Common myeloid progenitor, CD34-positive (primary cell): ENCODE measurements around the gene MYRIP.
"Not testable (repeated sequence)": the region's sequence is repeated elsewhere in the genome, so short reads cannot be mapped to it uniquely, and the experiment has no call there.

ENCODE experiments used
- CTCF ChIA-PET: fragments of 350-600 bp; sonication (Branson Sonifier 250); formaldehyde crosslinking; loops from one replicate; lab custom pipeline; 2021; ENCODE audit warnings: antibody characterized with exemption; lab: Charles Lee
- POLR2A ChIA-PET: fragments of 350-600 bp; sonication (Branson Sonifier 250); formaldehyde crosslinking; loops from one replicate; lab custom pipeline; 2021; ENCODE audit warnings: antibody characterized with exemption; lab: Charles Lee
- DNase-seq, 3 donors: peaks; one replicate each; pipeline versions ENCODE4 v3.0.0 to v3.0.0-alpha.2; 2013
- H3K27ac ChIP-seq, 2 experiments: 1 replicate in 1 of 2; 2 replicates in 1 of 2; pipeline ENCODE4 v1.7.0; 2013; ENCODE audit warnings: inconsistent platforms in 2 of 2, low read length in 2 of 2, mild to moderate bottlenecking in 2 of 2, low read depth in 1 of 2, moderate library complexity in 1 of 2; ENCODE audit not compliant: severe bottlenecking in 2 of 2, insufficient read depth in 1 of 2, poor library complexity in 1 of 2
- H3K27me3 ChIP-seq, 5 experiments: replicated peaks in 2 of 5; 1 replicate in 3 of 5; 2 replicates in 2 of 5; pipeline versions ENCODE4 v1.6.1 to v1.7.0; 2013; ENCODE audit warnings: low read length in 4 of 5, mild to moderate bottlenecking in 2 of 5, moderate library complexity in 2 of 5, inconsistent platforms in 1 of 5; ENCODE audit not compliant: insufficient read depth in 5 of 5, control insufficient read depth in 4 of 5
- H3K36me3 ChIP-seq, 4 experiments: 1 replicate in 2 of 4; 2 replicates in 2 of 4; pipeline versions ENCODE4 v1.6.1 to v1.7.0; 2013; ENCODE audit warnings: low read length in 3 of 4, control low read depth in 1 of 4, mild to moderate bottlenecking in 1 of 4; ENCODE audit not compliant: control insufficient read depth in 4 of 4, insufficient read depth in 4 of 4
- H3K4me1 ChIP-seq, 4 experiments: 1 replicate in 3 of 4; 2 replicates in 1 of 4; pipeline versions ENCODE4 v1.6.1 to v1.7.1; 2013; ENCODE audit warnings: low read length in 3 of 4, mild to moderate bottlenecking in 3 of 4, control low read depth in 1 of 4, inconsistent platforms in 1 of 4, moderate library complexity in 1 of 4; ENCODE audit not compliant: control insufficient read depth in 4 of 4, insufficient read depth in 4 of 4; ENCODE audit errors: control extremely low read depth in 1 of 4
- H3K4me3 ChIP-seq, 7 experiments: 1 replicate in 4 of 7; 2 replicates in 3 of 7; pipeline versions ENCODE4 v1.5.1 to v1.7.0; 2013; ENCODE audit warnings: mild to moderate bottlenecking in 7 of 7, low read length in 6 of 7, moderate library complexity in 6 of 7, inconsistent platforms in 2 of 7, low read depth in 2 of 7, control low read depth in 1 of 7; ENCODE audit not compliant: insufficient read depth in 4 of 7, control insufficient read depth in 1 of 7; ENCODE audit errors: extremely low read depth in 1 of 7
- H3K9me3 ChIP-seq, 5 experiments: 1 replicate in 4 of 5; 2 replicates in 1 of 5; pipeline versions ENCODE4 v1.6.1 to v1.7.1; 2013; ENCODE audit warnings: low read length in 4 of 5, mild to moderate bottlenecking in 2 of 5, inconsistent platforms in 1 of 5, low read depth in 1 of 5, moderate library complexity in 1 of 5; ENCODE audit not compliant: control insufficient read depth in 4 of 5, insufficient read depth in 2 of 5; ENCODE audit errors: control extremely low read depth in 1 of 5
- WGBS: methylation state at CpG from one replicate; pipeline ENCODE4 v1.1.5; 2013; ENCODE audit not compliant: insufficient coverage; 5-methylcytosine and 5-hydroxymethylcytosine counted together

Gene MYRIP

DNA sequence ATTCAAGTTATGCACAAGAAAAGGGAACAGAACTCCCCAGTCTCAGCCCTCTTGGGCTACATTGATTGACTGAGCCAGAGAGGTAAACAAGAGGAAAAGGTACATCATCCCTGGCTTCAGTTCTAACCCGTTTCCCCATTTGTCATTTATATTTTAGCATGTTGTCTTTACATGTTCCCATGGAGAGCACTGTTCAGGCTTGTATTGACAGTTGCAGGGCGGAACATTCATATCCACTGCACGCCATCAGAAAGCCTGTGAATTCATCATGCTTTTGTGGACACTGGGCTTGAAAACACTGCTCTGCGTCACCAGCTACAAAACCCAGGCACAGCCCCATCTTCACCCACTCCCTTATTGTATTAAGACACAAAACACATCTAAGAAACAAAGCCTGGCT, 259.2 kb downstream of the MYRIP start:
- Histone ChIP-seq H3K4me3 (no peak overlapping the region), H3K27me3 (peaks cover 0 to 6% (median 0%) of the 10 kb centered on the region in 5 experiments), H3K27ac (no peak overlapping the region), H3K4me1 (no peaks in the 10 kb centered on the region), H3K36me3 (no peaks in the 10 kb centered on the region), H3K9me3 (no peaks in the 10 kb centered on the region)
- CTCF ChIA-PET = interaction anchor here (0.7 kb wide), 1 partner anchor 13 kb away, joined by 3 read pairs; no protein-coding TSS in a partner anchor
- no peak for DNase-seq
- WGBS = 100% methylated on average over 2 of the region's 4 CpGs
- POLR2A ChIA-PET = interaction anchor here (0.8 kb wide), 1 partner anchor 1262 kb away, joined by 3 read pairs; no protein-coding TSS in a partner anchor

DNA sequence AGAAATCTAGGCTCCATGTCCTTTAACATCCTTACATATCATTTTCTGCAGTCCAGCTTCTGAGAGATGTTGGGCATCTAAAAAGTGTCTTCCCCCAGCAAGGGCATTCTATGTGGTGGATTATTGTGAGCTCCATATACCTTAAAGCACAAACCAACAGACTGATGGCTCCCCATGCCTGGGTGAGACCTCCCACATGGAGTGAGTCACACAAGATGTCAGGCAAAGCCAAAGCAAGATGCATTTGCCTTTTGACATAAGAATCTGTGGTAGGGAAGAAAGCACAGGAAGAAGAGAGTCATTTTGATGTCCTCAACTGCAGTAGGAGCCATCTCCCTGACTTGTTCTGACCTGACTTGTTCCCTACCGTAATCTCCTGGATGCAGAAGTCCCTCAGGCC, 261.4 kb downstream of the MYRIP start:
- no peaks in the 10 kb centered on the region for H3K4me1 ChIP-seq
- no peaks in the 10 kb centered on the region for H3K36me3 ChIP-seq
- WGBS = 100% methylated on average over 1 of the region's 1 CpG
- peaks cover 0 to 6% (median 0%) of the 10 kb centered on the region in 5 experiments for H3K27me3 ChIP-seq
- no peak overlapping the region for H3K4me3 ChIP-seq
- ChIA-PET POLR2A (no interaction called here), CTCF (no interaction called here)
- no peak for DNase-seq
- no peak overlapping the region for H3K27ac ChIP-seq
- no peaks in the 10 kb centered on the region for H3K9me3 ChIP-seq

DNA sequence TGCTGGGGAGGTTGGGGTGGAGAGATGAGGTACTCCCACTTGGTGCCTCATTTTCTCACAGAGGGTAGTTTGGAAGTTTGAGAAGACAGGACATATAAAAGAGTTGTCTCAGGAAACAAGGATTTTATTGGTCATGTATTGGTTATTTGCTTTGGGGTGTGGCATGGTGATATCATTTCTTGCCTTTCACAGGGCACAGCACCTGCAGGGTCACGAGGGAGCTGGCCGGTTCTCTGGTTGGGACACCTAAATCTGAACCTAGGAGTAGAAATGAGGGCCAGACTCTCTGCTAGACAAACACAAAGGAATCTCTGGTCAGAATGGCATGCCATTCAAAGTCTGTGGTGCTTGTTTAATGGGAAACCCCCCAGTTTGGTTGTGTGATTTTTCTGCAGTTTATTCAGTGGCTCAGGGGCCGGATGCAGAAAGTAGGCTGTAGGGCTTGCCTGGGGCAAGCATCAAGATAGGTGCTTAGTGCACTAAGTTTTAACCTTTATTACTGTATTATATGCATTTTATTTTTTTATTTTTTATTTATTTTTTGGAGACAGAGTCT, 262.4 kb downstream of the MYRIP start:
- H3K27ac ChIP-seq = no peak overlapping the region
- ChIA-PET POLR2A (no interaction called here), CTCF (no interaction called here)
- H3K4me3 ChIP-seq = no peak overlapping the region
- peaks cover 0 to 6% (median 0%) of the 10 kb centered on the region in 5 experiments for H3K27me3 ChIP-seq
- WGBS = 100% methylated on average over 2 of the region's 3 CpGs
- DNase-seq = no peak
- no peaks in the 10 kb centered on the region for H3K9me3 ChIP-seq
- no peaks in the 10 kb centered on the region for H3K36me3 ChIP-seq
- H3K4me1 ChIP-seq = no peaks in the 10 kb centered on the region

DNA sequence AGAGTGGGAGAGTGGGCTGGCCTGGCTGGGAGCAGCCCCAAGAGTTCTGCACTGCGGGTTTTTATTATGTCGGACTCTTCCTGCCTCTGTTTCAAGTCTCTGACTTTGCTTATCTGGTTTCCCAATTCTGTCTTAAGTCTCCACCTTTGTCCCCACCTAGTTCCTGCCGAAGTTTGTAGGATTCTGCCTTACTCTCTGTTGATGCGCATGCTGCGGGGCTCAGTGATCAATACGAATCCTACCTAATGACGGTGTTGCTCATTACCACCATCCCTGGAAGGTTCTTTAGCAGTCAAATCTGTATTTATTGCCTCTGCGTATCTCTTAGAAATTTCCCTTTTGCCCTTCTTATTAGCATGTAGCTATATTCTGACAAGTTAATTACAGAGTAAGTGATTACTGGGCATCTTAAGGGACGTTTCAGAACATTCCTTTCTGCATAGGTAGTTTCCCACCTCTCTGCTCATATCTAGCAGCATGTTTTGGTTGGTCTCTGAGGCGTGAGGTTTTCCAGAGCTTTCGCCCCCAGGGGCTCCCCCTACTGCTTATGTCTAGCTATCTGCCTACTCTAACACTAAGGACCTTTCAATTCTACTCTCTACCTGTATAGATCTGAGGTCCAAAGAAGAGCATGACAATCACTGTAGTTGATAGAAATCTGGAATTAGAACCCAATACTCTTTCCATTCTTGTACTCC, 264.1 kb downstream of the MYRIP start:
- ChIA-PET CTCF (interaction anchor here (1.5 kb wide), 1 partner anchor 9 kb away, joined by 3 read pairs; no protein-coding TSS in a partner anchor), POLR2A (no interaction called here)
- H3K4me1 ChIP-seq = no peaks in the 10 kb centered on the region
- H3K9me3 ChIP-seq = no peaks in the 10 kb centered on the region
- 74% methylated on average over 6 of the region's 11 CpGs for WGBS
- H3K36me3 ChIP-seq = no peaks in the 10 kb centered on the region
- no peak for DNase-seq
- H3K27ac ChIP-seq = no peak overlapping the region
- H3K27me3 ChIP-seq = peaks cover 0 to 4% (median 0%) of the 10 kb centered on the region in 5 experiments
- no peak overlapping the region for H3K4me3 ChIP-seq

DNA sequence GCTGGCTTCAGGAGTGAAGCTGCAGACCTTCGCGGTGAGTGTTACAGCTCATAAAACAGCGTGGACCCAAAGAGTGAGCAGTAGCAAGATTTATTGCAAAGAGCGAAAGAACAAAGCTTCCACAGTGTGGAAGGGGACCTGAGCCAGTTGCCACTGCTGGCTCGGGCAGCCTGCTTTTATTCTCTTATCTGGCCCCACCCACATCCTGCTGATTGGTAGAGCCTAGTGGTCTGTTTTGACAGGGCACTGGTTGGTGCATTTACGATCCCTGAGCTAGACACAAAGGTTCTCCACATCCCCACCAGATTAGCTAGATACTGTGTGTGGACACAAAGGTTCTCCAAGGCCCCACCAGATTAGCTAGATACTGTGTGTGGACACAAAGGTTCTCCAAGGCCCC, 267.7 kb downstream of the MYRIP start:
- H3K4me3 ChIP-seq, H3K36me3 ChIP-seq, H3K9me3 ChIP-seq, H3K27ac ChIP-seq, DNase-seq, POLR2A ChIA-PET, CTCF ChIA-PET, H3K4me1 ChIP-seq, H3K27me3 ChIP-seq: not testable (repeated sequence)
- WGBS = 94% methylated on average over 5 of the region's 6 CpGs

DNA sequence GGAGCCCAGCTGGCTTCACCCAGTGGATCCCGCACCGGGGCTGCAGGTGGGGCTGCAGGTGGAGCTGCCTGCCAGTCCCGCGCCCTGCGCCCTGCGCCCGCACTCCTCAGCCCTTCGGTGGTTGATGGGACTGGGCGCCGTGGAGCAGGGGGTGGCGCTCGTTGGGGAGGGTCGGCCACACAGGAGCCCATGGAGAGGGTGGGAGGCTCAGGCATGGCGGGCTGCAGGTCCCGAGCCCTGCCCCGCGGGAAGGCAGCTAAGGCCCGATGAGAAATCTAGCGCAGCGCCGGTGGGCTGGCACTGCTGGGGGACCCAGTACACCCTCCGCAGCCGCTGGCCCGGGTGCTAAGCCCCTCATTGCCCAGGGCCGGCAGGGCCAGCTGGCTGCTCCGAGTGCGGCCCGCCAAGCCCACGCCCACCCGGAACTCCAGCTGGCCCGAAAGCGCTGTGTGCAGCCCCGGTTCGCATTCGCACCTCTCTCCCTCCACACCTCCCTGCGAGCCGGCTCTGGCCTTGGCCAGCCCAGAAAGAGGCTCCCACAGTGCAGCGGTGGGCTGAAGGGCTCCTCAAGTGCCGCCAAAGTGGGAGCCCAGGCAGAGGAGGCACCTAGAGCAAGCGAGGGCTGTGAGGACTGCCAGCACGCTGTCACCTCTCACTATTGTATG, 268.6 kb downstream of the MYRIP start:
- H3K36me3 ChIP-seq, POLR2A ChIA-PET, CTCF ChIA-PET, H3K4me3 ChIP-seq, H3K9me3 ChIP-seq, DNase-seq, H3K27ac ChIP-seq, H3K27me3 ChIP-seq, H3K4me1 ChIP-seq: not testable (repeated sequence)
- 95% methylated on average over 17 of the region's 41 CpGs for WGBS

DNA sequence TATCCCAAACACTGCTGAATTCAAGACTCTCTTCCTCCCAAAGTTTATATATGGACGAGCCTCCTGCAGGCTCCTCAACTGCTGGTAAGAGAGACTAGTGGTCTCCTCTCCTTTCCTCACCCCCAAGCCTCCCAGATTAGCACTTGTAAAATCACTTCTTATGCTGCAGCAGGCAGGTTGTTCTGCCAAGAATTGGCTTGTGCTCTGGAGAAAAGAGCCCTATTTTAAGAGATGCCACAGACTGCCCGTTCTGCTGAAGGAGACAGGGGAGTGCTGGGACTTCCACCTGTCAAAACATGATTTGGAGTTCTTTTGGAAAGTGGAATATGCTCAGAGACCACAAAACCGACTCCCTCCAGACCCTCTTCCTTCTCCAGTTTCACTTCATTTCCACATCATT, 269.2 kb downstream of the MYRIP start:
- Histone ChIP-seq H3K36me3 (no peaks in the 10 kb centered on the region), H3K9me3 (peaks cover 0 to 5% (median 2%) of the 10 kb centered on the region in 5 experiments), H3K4me3 (no peak overlapping the region), H3K27me3 (no peaks in the 10 kb centered on the region), H3K4me1 (no peaks in the 10 kb centered on the region), H3K27ac (no peak overlapping the region)
- POLR2A ChIA-PET = no interaction called here
- no peak for DNase-seq
- 86% methylated on average over 2 of the region's 3 CpGs for WGBS
- CTCF ChIA-PET = no interaction called here
